NCI-H748 (cell line): ENCODE results near the gene NSUN2.
"Not testable (repeated sequence)": the region's sequence is repeated elsewhere in the genome, so short reads cannot be mapped to it uniquely, and the experiment has no call there.

ENCODE experiments used
- DNase-seq: peaks from one replicate; lab custom pipeline; 2025; ENCODE audit not compliant: unreplicated experiment; lab: John Stamatoyannopoulos, UW

NSUN2 gene

DNA sequence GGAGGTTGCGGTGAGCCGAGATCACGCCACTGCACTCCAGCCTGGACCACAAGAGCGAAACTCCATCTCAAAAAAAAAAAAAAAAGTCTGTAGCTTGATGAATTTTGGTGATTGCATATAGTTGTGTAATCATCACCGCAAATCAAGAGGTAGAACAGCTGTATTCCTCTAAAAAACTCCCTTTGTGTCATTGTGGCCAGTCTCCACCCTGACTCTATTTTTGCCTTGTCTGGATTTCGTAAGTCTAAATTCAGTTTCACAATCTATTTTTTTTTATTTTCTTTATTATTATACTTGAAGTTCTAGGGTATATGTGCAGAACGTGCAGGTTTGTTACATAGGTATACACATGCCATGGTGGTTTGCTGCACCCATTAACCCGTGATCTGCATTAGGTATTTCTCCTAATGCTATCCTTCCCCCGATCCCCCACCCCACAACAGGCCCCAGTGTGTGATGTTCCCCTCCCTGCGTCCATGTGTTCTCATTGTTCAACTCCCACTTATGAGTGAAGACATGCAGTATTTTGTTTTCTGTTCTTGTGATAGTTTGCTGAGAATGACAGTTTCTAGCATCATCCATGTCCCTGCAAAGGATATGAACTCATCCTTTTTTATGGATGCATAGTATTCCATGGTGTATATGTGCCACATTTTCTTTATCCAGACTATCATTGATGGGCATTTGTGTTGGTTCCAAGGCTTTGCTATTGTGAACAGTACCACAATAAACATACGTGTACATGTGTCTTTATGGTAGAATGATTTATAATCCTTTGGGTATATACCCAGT, 12.9 kb upstream of the NSUN2 start:
- not testable (repeated sequence) for DNase-seq

- no peak for DNase-seq
These were observed 12.0 kb upstream of the NSUN2 start for GRCh38 chr5:6644794-6645241.

GRCh38 chr5:6642655-6643054, 9.8 kb upstream of the NSUN2 start:
- DNase-seq = no peak

DNA sequence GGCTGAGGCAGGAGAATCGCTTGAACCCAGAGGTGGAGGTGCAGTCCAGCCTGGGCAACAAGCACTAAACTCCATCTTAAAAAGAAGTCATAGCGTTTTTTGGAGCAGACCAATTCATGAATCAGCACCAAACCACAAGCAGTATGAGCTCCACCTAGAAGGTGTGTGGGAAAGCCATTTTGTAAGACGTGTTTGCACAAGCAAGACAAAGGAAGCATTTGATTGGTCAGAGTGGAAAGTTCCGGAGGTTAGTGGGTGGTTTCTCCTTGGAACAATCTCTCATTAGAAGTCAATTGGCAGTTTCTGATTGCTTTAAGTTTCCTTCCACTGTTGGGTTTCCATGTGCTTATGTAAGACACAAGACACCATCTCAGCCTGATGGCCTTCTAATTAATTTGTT, 5.4 kb upstream of the NSUN2 start:
- no peak for DNase-seq

- no peak for DNase-seq
These were observed 4.7 kb upstream of the NSUN2 start for GRCh38 chr5:6637590-6637989.

- DNase-seq = no peak
These were observed 4.2 kb upstream of the NSUN2 start for GRCh38 chr5:6637022-6637421.

DNA sequence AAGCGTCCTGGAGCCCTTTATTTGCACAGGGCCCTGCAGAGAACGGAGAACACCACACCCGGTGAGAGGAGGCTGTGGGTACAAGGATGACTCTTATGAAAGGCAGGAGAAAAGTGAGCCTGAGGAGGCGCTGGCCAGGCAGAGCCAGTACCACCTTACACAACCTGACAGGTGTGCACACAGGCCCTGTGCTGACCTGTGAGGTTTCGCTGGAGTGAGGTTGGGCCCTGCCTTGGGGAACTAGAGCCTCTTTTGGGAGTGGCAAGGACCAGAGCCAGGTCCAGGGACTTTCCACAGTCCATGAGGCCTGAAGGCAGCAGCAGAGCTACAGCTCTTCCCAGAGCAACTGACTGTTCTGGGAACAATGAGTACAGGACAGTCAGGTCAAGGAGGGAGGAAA, 3.4 kb upstream of the NSUN2 start:
- peak; percentile 35 for DNase-seq

GRCh38 chr5:6634788-6635430, 2.1 kb upstream of the NSUN2 start:
- DNase-seq = no peak

DNA sequence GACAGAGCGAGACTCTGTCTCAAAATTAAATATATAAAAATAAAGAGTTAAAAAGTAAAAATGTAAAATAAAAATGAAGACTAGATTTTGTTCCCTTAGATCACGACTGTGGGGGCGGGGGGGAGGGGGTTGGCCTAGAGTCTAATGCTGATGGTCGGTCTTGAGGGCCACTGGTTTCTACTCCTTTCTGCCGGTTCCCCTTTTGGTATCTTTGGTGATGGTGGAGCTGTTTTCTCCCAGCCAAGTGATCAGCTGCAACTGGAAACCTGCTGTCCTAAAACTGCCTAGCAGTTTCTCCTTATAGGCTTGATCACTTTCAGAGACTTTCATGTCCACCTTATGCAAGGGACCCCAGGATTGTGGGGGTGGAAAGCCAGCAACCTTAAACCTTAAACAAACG, 1.5 kb upstream of the NSUN2 start:
- DNase-seq = peak; percentile 45

DNA sequence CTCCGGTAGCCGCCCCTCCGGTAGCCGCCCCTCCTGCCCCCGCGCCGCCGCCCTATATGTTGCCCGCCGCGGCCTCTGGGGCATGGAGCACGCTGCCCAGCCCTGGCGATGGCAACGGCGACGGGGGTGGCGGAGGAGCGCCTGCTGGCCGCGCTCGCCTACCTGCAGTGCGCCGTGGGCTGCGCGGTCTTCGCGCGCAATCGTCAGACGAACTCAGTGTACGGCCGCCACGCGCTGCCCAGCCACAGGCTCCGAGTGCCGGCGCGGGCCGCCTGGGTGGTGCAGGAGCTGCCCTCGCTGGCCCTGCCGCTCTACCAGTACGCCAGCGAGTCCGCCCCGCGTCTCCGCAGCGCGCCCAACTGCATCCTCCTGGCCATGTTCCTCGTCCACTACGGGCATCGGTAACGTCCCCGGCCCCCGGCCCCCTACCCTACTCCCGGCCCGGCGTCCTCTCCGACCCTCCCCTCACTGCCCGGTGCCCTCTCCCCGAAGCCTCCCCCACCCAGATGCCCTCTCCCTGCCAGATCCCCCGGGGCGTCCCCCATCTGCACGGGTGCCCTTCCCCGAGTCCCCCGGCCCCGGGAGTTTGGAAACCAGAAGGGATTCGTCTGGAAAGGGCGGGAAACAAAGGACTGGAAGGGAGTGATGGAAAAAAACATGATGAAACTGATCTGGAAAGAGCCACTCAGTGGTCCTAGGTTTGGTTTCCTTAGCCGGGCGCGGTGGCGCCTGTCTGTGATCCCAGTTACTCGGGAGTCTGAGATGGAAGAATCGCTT, 813 bp upstream of the NSUN2 start:
- peak; percentile 94 for DNase-seq

- peak; percentile 76 for DNase-seq
These were observed 438 bp downstream of the NSUN2 start for GRCh38 chr5:6632324-6632887.

DNA sequence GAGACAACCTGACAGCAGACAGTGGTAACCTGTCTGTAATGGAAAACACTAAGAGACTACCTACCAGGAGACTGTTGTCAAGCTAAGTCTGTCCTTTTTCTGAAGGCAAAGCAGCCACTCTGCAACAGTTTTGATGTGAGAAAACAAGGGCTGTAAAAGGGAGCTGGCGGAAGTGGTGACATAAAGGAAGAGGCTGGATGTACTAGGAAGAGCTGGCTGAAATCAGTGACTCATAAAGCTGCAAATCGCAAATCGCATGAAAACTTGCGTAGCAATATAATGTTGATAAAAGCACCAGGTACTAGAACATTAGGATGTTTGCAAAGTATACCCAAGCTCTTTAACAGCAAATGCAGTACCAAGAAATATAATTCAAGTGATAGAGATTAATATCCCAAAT, 1.4 kb downstream of the NSUN2 start:
- DNase-seq = no peak

- no peak for DNase-seq
These were observed 6.3 kb downstream of the NSUN2 start for GRCh38 chr5:6626508-6626907.

- DNase-seq = no peak
These were observed 8.9 kb downstream of the NSUN2 start for GRCh38 chr5:6623941-6624340.

DNA sequence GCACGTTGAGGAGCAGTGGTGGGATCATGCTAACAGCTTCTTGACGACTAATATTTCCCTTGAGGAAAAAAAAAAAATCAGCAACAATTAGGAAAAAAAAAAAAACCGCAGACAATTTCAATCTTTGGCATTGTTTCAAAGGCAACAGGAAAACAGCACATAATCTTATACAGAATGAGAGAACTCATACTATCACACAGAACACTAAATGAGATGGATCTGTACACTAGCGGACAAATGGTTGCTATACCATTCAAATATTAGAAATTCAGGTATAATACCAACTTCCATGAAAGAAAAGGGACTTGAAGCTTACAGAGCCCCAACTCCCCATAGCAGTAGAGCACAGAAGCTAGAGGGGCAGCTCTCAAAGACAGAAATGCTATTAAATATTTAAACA, 9.6 kb downstream of the NSUN2 start:
- DNase-seq = no peak

- DNase-seq = no peak
These were observed 16.2 kb downstream of the NSUN2 start for GRCh38 chr5:6616632-6617031.

DNA sequence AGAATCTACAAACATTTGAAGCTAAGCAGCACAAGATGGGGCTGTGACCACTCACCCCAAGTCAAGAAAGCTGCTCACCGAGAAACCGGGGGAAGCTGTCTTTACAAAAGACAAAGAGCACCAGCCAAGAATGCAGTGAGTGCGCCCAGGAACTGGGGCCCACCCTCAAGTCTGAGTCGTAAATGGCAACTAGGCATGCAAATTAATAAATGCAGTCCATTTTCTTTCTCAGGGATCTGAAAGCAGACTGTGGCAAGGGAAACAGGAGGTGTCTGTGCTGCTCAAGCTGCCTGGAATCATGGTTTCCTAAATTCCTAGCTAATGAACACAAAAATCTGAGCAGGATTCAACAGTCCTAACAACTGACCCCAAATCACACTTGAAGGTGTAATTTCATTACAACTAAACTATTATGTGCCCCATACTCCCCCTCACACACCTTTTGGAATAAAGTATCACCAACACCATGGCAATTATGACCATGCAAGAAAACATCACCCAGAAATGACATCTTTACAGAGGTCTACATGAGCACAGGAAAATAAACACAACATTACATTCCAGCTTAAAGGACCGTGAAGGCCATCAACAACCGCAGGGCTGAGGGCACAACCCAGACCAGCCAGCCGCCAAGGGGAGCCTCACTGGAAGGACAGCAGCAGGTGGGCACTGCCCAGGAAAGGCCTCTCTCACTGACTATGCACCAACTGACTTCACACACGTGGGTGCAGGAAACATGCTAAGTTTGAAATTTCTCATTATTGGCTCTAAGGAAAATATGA, 17.6 kb downstream of the NSUN2 start:
- no peak for DNase-seq

- DNase-seq = no peak
These were observed 21.2 kb downstream of the NSUN2 start for GRCh38 chr5:6611334-6612256.

GRCh38 chr5:6608016-6608415, 24.8 kb downstream of the NSUN2 start:
- DNase-seq = no peak

- DNase-seq = no peak
These were observed 25.3 kb downstream of the NSUN2 start for GRCh38 chr5:6607559-6607936.
